HepG2 (cell line): ENCODE data around the gene HMCN1. TPM values are rescaled to one million over a fixed set of nuclear protein-coding genes. Genes with fewer than 3 reads are reported as not detected.

Experiments used
- ATAC-seq: fragments of 200-7000 bp; cut with Tn5 transposase; 3 replicates; pipeline ENCODE4 v1.9.1; 2020; ENCODE audit warnings: mild to moderate bottlenecking, moderate library complexity
- BruUV-seq: library from RNA; stranded (reverse); fragments of 400-500 nt; replicated peaks from 2 replicates; lab custom pipeline; 2021; lab: Mats Ljungman, UMichigan
- CTCF ChIA-PET: fragments of 300-600 bp; formaldehyde crosslinking; extraction: SDS; loops from one replicate; lab custom pipeline; 2021; ENCODE audit warnings: low total read pairs, inconsistent platforms, low intra/inter-chr PET ratio; lab: Yijun Ruan, JAX
- POLR2A ChIA-PET: fragments of 350-600 bp; sonication (Branson Sonifier 250); formaldehyde crosslinking; loops from one replicate; lab custom pipeline; 2020; ENCODE audit warnings: antibody characterized with exemption, inconsistent platforms; lab: Yijun Ruan, JAX
- DNase-seq: peaks from one replicate; pipeline ENCODE4 v3.0.0-alpha.2; 2015; ENCODE audit warnings: low spot score
- FAIRE-seq: peaks from 3 replicates; lab custom pipeline; 2011; peaks lifted over from hg19 to GRCh38; lab: Jason Lieb, UNC
- H2AFZ ChIP-seq: one replicate; pipeline ENCODE4 v1.6.1; 2011; ENCODE audit warnings: low read length, inconsistent platforms
- H3K27ac ChIP-seq: fragments of 300-600 bp; 3 replicates; pipeline ENCODE4 v1.8.0; 2011; ENCODE audit warnings: mixed run types, mild to moderate bottlenecking, mixed read lengths, low read length, inconsistent platforms; ENCODE audit not compliant: insufficient read depth; ENCODE audit errors: extremely low read length
- H3K27me3 ChIP-seq, 2 experiments: fragments of 200-600 bp in 1 of 2; 2 replicates in 1 of 2; 3 replicates in 1 of 2; pipeline versions ENCODE4 v1.6.0 to v1.8.0; 2011; ENCODE audit warnings: low read length in 2 of 2, mild to moderate bottlenecking in 2 of 2, moderate library complexity in 2 of 2, inconsistent platforms in 1 of 2; ENCODE audit not compliant: insufficient read depth in 2 of 2, control insufficient read depth in 1 of 2
- H3K36me3 ChIP-seq, 2 experiments: fragments of 200-600 bp in 1 of 2; replicated peaks in 1 of 2; 2 replicates in 1 of 2; 3 replicates in 1 of 2; pipeline versions ENCODE4 v1.5.1 to v1.8.0; 2011; ENCODE audit warnings: low read length in 2 of 2, inconsistent platforms in 1 of 2; ENCODE audit not compliant: insufficient read depth in 2 of 2, control insufficient read depth in 1 of 2
- H3K4me1 ChIP-seq: 2 replicates; pipeline ENCODE4 v1.5.1; 2012; ENCODE audit warnings: low read length, inconsistent platforms; ENCODE audit not compliant: insufficient read depth
- H3K4me2 ChIP-seq: 2 replicates; pipeline ENCODE4 v1.6.0; 2011; ENCODE audit warnings: low read depth, low read length, inconsistent platforms
- H3K4me3 ChIP-seq, 3 experiments: fragments of 200-600 bp in 1 of 3; sonication (generic), shearing (Covaris generic) in 1 of 3; replicated peaks in 1 of 3; 2 replicates each; pipeline ENCODE4 v1.5.1; 2011 to 2016; ENCODE audit warnings: low read length in 3 of 3, inconsistent platforms in 2 of 3, low read depth in 2 of 3, mild to moderate bottlenecking in 2 of 3, control low read depth in 1 of 3, mixed read lengths in 1 of 3; ENCODE audit not compliant: insufficient read depth in 1 of 3
- H3K79me2 ChIP-seq: one replicate; pipeline ENCODE4 v1.6.1; 2011; ENCODE audit warnings: low read length, inconsistent platforms; ENCODE audit not compliant: insufficient read depth
- H3K9ac ChIP-seq: 2 replicates; pipeline ENCODE4 v1.6.0; 2011; ENCODE audit warnings: mild to moderate bottlenecking, low read depth, low read length, inconsistent platforms; ENCODE audit not compliant: insufficient read depth
- H3K9me3 ChIP-seq: 2 replicates; pipeline ENCODE4 v1.5.1; 2012; ENCODE audit warnings: mild to moderate bottlenecking, low read length
- H4K20me1 ChIP-seq: 2 replicates; pipeline ENCODE4 v1.6.0; 2011; ENCODE audit warnings: inconsistent platforms, mild to moderate bottlenecking, low read length, moderate library complexity; ENCODE audit not compliant: insufficient read depth
- ARNTL ChIP-seq: sonication (generic); formaldehyde crosslinking; IDR thresholded peaks from 2 replicates; pipeline ENCODE4 v1.4.0; 2020; ENCODE audit warnings: mild to moderate bottlenecking, missing genetic modification reagents
- DRAP1 ChIP-seq: IDR thresholded peaks from 2 replicates; pipeline ENCODE4 v1.6.1; 2016; ENCODE audit warnings: missing genetic modification reagents, missing compliant biosample characterization
- FOXA3 ChIP-seq: IDR thresholded peaks from 2 replicates; pipeline ENCODE4 v1.6.1; 2016; ENCODE audit warnings: missing genetic modification reagents, missing compliant biosample characterization
- GMEB1 ChIP-seq: sonication (generic); formaldehyde crosslinking; IDR thresholded peaks from 2 replicates; pipeline ENCODE4 v1.5.1; 2020; ENCODE audit warnings: missing genetic modification reagents, mild to moderate bottlenecking, borderline replicate concordance
- KMT2B ChIP-seq: IDR thresholded peaks from 2 replicates; pipeline ENCODE4 v1.6.1; 2016; ENCODE audit warnings: missing genetic modification reagents, missing compliant biosample characterization
- MYPOP ChIP-seq: sonication (generic); formaldehyde crosslinking; IDR thresholded peaks from 2 replicates; pipeline ENCODE4 v1.8.1; 2023; ENCODE audit warnings: mild to moderate bottlenecking, moderate library complexity, missing genetic modification reagents
- NFYB ChIP-seq: sonication (generic); formaldehyde crosslinking; IDR thresholded peaks from 2 replicates; pipeline ENCODE4 v1.4.0; 2020; ENCODE audit warnings: missing genetic modification reagents
- PCBP2 ChIP-seq: fragments of 200-400 bp; formaldehyde crosslinking; optimal IDR thresholded peaks from 2 replicates; pipeline ENCODE3; 2018; ENCODE audit warnings: low read length, low read depth; ENCODE audit not compliant: poor library complexity, severe bottlenecking
- RBM39 ChIP-seq: fragments of 200-400 bp; formaldehyde crosslinking; IDR thresholded peaks from one replicate; pipeline ENCODE4 v1.6.1; 2018; ENCODE audit warnings: antibody characterized with exemption, mild to moderate bottlenecking, low read depth, low read length; ENCODE audit not compliant: poor library complexity, severe bottlenecking
- TSC22D2 ChIP-seq: sonication (generic); formaldehyde crosslinking; IDR thresholded peaks from 2 replicates; pipeline ENCODE4 v1.5.1; 2020; ENCODE audit warnings: missing genetic modification reagents, mild to moderate bottlenecking, borderline replicate concordance
- ZNF12 ChIP-seq: sonication (generic); formaldehyde crosslinking; IDR thresholded peaks from 2 replicates; pipeline ENCODE4 v1.5.0; 2020; ENCODE audit warnings: missing genetic modification reagents
- ZNF501 ChIP-seq: sonication (generic); formaldehyde crosslinking; IDR thresholded peaks from 2 replicates; pipeline ENCODE4 v1.5.1; 2020; ENCODE audit warnings: mild to moderate bottlenecking, moderate library complexity, missing genetic modification reagents
- ZNF598 ChIP-seq: sonication (generic); formaldehyde crosslinking; IDR thresholded peaks from 2 replicates; pipeline ENCODE4 v1.5.1; 2020; ENCODE audit warnings: mild to moderate bottlenecking, missing genetic modification reagents, borderline replicate concordance
- ZNF615 ChIP-seq: sonication (generic); formaldehyde crosslinking; IDR thresholded peaks from 2 replicates; pipeline ENCODE4 v1.5.0; 2020; ENCODE audit warnings: mild to moderate bottlenecking, missing genetic modification reagents, borderline replicate concordance
- ZNF773 ChIP-seq: sonication (generic); formaldehyde crosslinking; IDR thresholded peaks from 2 replicates; pipeline ENCODE4 v1.4.0; 2020; ENCODE audit warnings: missing genetic modification reagents, borderline replicate concordance
- WGBS: methylation state at CpG from one replicate; pipeline ENCODE4 v1.1.6; 2017; ENCODE audit warnings: low lambda C conversion rate; 5-methylcytosine and 5-hydroxymethylcytosine counted together
- in situ Hi-C: cut with HindIII; loops from 2 replicates; pipeline ENCODE4 v1.10.0; 2017; ENCODE audit warnings: low pct_unique_long_range_greater_than_20kb; ENCODE audit not compliant: extremely low pct_ligation_motif_present
- intact Hi-C: fragments of 100-400 bp; cut with micrococcal nuclease; formaldehyde crosslinking; loops from one replicate; pipeline ENCODE4 v1.10.0; 2022; ENCODE audit not compliant: unreplicated experiment
- polyA plus RNA-seq, 8 experiments: library from polyadenylated mRNA; depleted of rRNA in 3 of 8; stranded (reverse) in 7 of 8; unstranded in 1 of 8; fragments of >200 nt; fragmentation: Illumina TruSeq in 4 of 8; extraction: Trizol in 4 of 8; gene quantifications; 2 replicates each; pipeline versions ENCODE4 v1.2.1 to v1.2.3, GENCODE V29; 2011 to 2016; ENCODE audit warnings: low read depth in 4 of 8, missing spikeins in 1 of 8, mixed read lengths in 1 of 8; ENCODE audit not compliant: insufficient read depth in 1 of 8
- total RNA-seq, 5 experiments: library from RNA; depleted of rRNA; stranded (reverse); fragments of >200 nt; fragmentation: Illumina TruSeq; extraction: Trizol; gene quantifications; 2 replicates each; pipeline ENCODE4 v1.2.3, GENCODE V29; 2016; ENCODE audit warnings: low read depth in 1 of 5

The HMCN1 gene
- total and polyA plus RNA-seq, 2 of the 13 experiments (the other 11 are each of a cell fraction or from before 2014, with no cell fraction given) = 0.03 TPM; not detected in 1

GRCh38 chr1:185849014-185849413, 114.8 kb downstream of the HMCN1 start (continued):
- no peak for TF ChIP-seq ZNF501
- TF ChIP-seq DRAP1 (CRISPR knock-in tag) = no peak
- no peak for TF ChIP-seq GMEB1 (CRISPR knock-in tag)

- Histone ChIP-seq H3K4me1 (no peaks in the 10 kb centered on the region), H4K20me1 (no peaks in the 10 kb centered on the region), H3K9me3 (no peaks in the 10 kb centered on the region), H3K79me2 (no peaks in the 10 kb centered on the region), H3K27ac (no peak overlapping the region), H3K4me3 (no peak overlapping the region), H3K36me3 (no peaks in the 10 kb centered on the region), H3K4me2 (no peak overlapping the region), H3K27me3 (no peaks in the 10 kb centered on the region), H2AFZ (no peak overlapping the region), H3K9ac (no peak overlapping the region)
- BruUV-seq = no TSS peak
- FAIRE-seq (no peak), ATAC-seq (no peak), DNase-seq (no peak)
- ChIA-PET POLR2A (no interaction called here), CTCF (no interaction called here)
- in situ Hi-C loops (no loop called here), intact Hi-C loops (no loop called here)
- no peak for TF ChIP-seq RBM39
- no peak for TF ChIP-seq ZNF615
- TF ChIP-seq ARNTL (CRISPR knock-in tag) = no peak
- no peak for TF ChIP-seq ZNF598 (CRISPR knock-in tag)
- TF ChIP-seq FOXA3 (CRISPR knock-in tag) = no peak
- no peak for TF ChIP-seq PCBP2
- TF ChIP-seq TSC22D2 (CRISPR knock-in tag) = no peak
- no peak for TF ChIP-seq MYPOP
- TF ChIP-seq KMT2B (CRISPR knock-in tag) = no peak
- no peak for TF ChIP-seq ZNF773 (CRISPR knock-in tag)
- TF ChIP-seq NFYB (CRISPR knock-in tag) = no peak
- no peak for TF ChIP-seq ZNF12 (CRISPR knock-in tag)
- 0% methylated on average over 1 of the region's 1 CpG for WGBS
Measured at GRCh38 chr1:185850366-185850765, 116.2 kb downstream of the HMCN1 start.
